ENCODE measurements around the gene GDPD3.
"Not testable (repeated sequence)": the region's sequence is repeated elsewhere in the genome, so short reads cannot be mapped to it uniquely, and the experiment has no call there.

Gene GDPD3

GRCh38 chr16:30124985-30125379 lies 11.6 kb upstream of the GDPD3 start:
- no peak for DNase-seq

GRCh38 chr16:30122604-30123160 lies 9.3 kb upstream of the GDPD3 start:
- peak in 12 of 51 donors; percentile 36 to 78 (median 60) for DNase-seq

DNA sequence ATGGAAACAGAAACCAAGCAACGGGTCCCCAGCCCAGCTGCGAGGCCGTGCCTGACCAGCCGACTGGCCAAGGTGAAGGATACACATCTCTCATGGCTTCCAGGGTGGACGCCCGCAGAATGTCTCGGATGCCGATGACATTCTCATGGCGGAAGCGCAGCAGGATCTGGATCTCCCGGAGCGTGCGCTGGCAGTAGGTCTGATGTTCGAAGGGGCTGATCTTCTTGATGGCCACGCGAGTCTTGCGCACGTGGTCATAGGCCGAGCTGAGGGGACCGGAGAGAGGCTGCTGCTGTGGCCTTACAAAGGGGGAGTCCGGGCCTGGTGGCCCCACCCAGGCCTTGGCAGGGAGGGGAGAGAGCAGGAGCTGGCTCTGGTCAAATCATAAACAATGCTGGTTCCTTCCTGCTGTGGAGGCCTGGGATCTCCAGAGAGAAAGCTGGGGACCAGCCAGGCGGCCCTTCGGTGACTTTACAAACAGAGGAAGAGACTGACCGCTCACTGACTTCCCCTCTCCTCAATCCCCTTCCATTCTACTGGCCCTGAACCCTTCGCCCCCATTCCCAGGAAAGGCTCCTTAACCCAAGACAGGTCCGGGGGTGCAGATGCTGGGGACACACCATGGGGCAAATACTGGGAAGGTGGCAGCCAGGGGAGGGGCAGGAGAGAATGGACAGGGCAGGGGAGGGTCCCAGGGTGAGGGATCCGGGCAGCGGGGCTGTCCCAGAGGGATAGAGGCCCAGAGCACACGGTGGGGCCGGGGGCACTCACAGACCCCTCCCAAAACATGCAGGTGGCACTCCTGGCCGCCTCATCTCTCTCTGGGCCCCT lies 8.6 kb upstream of the GDPD3 start:
- DNase-seq, result peak in 17 of 51 donors; percentile 2 to 23 (median 12)

GRCh38 chr16:30120340-30121105 lies 7.2 kb upstream of the GDPD3 start:
- no peak for DNase-seq

GRCh38 chr16:30119428-30119827 lies 6.1 kb upstream of the GDPD3 start:
- DNase-seq, result no peak

GRCh38 chr16:30117768-30118167 lies 4.4 kb upstream of the GDPD3 start:
- DNase-seq, result no peak

DNA sequence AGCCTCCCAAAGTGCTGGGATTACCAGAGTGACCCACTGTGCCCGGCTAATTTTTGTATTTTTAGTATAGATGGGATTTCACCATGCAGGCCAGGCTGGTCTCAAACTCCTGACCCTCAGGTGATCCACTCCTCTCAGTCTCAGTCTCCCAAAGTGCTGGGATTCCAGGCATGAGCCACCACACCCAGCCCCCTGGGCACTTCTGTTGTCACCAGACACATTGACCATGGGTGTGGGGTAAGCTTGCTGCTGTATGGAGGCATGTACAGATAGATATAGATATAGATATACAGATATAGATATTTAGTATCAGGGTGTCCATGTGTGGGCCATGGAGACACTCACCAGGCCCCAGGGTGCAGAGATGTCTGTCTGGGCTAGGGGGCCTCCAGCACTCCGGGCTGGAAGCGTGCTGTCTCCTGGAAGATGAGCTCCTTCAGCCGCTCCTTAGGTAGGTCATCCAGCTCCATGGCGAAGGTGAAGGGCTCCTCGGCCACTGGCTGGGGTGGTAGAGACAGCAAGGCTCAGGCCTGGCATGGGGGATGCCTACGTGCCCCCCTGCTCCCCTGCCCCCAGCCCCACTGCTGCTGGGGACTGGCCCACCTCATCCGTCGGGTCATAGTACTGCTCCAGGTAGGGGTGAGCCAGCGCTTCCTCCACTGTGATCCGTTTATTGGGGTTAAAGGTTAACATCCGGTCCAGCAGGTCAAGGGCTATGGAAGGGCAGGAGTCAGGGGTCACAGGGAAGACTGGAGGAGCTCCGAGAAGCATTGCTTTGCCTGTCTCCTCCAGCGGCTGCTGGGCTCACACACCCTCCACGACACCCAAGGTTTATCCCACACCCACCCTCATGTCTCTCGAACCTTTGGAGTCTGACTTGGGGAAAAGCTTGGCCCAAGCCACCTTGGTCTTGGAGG lies 3.2 kb upstream of the GDPD3 start:
- DNase-seq, result no peak

- no peak for DNase-seq
Observed at GRCh38 chr16:30115238-30115637, 1.9 kb upstream of the GDPD3 start.

- not testable (repeated sequence) for DNase-seq
Observed at GRCh38 chr16:30114833-30115232, 1.5 kb upstream of the GDPD3 start.

DNA sequence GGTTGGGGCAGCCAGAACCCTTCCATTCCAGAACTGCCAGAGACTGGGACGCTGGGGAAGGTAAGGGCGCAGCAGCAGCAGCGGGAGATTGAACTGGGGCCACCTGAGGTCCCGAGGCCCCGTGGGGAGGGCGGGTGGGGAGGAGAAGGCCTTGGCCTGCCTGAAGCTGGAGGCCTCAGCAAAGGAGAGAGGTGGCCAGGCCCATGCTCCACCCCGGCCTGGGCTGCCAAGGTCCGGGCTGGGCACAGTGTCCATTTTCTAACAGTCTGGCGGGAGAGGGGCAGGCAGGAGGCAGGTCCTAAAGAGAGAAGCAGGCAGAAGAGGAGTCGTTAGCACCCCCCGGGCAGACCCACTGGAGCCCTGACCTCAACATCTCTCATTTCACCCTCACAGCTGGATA lies 1.1 kb upstream of the GDPD3 start:
- no peak for DNase-seq

GRCh38 chr16:30113711-30114333 lies 485 bp upstream of the GDPD3 start:
- DNase-seq, result no peak

- DNase-seq, result peak in 7 of 51 donors; percentile 3 to 34 (median 19)
Observed at GRCh38 chr16:30112197-30113030, 923 bp downstream of the GDPD3 start.

GRCh38 chr16:30110661-30111060 lies 2.7 kb downstream of the GDPD3 start:
- DNase-seq, result no peak

GRCh38 chr16:30108059-30108850 lies 5.1 kb downstream of the GDPD3 start:
- no peak for DNase-seq

- no peak for DNase-seq
Observed at GRCh38 chr16:30104492-30104891, 8.8 kb downstream of the GDPD3 start.

DNA sequence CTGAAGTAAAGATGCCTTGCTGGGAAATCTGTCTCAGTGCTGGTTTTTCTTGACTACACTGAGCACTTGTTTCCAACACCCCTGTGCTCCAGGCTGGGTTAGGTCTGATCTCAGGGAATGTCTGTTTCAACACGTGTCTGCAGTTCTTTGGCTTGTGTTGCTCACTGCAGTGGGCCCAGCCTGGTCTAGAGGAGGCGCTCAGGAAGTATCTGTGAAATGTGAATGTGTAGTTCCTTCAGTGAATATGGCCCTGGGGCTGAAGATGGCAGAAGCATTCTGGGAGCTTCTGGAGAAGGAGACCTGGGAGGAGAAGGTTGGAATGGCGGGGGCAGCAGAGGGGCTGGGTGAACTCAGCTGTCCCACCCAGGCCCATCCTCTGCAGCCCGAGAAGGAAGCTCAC lies 9.2 kb downstream of the GDPD3 start:
- DNase-seq, result no peak

DNA sequence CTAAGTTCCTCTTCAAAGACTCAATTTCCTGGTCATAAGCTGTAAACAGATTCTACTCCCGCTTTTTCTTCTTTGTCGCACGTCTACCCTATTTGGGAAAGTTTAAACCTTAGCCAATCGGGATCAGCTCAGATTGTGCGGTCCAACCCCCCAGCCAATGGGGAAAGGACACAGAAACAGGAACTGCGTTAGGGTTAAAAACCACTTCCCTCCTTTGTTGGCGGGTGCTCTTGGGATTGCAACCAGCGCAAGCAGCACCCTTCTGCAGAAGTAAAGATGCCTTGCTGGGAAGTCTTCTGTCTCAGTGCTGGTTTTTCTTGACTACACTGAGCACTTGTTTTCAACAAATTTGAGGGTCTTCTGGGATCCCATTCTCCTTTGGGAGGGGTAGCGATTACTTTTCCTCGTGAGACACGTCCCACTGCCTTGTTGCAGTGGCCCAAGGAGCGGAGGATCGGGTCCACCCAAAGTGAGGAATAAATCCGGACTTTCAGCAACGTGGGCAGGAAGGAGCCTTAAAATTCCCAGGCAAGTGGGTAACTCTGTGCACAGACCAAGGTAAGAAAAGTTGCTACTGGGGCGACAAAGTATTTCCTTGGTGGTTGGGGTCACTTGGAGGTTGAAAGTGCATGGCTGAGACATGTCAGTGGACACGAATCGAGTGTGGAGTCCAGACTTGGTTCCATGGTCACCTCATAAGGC lies 16.3 kb downstream of the GDPD3 start:
- DNase-seq, result peak in 1 of 51 donors; percentile 31

DNA sequence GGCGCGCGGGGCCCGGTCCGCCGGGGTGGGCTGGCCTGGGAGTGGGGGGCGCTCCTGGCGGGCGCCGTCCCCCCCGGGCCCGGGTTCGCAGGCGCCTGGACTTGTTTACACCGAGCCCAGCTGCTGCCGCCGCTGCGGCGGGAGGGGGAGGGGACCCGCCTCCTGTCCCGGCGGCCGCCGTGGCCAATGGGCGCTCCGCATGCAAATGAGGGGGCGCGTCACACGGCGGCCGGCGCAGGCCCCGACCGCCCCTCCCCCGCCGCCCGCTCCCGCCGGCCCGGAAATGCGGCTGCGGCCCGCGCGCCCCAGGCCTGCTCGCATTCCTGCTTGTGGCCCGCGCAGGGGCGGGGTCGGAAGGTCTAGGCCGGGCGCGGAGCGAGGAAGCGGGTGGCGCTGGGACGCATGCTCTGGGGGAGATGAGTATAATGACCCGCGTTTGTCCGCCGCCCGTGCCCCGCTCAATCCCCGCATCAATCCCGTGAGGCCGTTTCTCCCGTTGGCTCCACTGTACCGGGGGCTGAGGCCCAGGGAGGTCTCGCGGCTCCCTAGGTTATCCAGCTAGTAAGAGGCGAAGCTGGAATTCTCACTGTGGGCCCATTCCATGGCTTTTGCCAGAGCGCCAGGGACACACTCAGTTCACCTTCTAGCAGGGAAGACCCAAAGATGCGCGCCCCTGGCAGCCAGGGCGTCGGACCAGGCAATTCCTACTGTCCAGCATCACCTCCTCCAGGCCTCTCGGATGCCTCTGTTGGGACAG lies 17.1 kb downstream of the GDPD3 start, which contains the start of gene YPEL3:
Gene YPEL3, minus strand, starts transcription at position 109 of the 757 bp plus-strand sequence. CDS start 731 bp downstream, outside the sequence.
- peak; percentile 45 to 96 (median 87) for DNase-seq
